ENCODE measurements around the gene PRKAB2.
"Not testable (repeated sequence)": the region's sequence is repeated elsewhere in the genome, so short reads cannot be mapped to it uniquely, and the experiment has no call there.

The PRKAB2 gene

GRCh38 chr1:147171399-147172167 is 687 bp downstream of the PRKAB2 start:
- DNase-seq: no peak

GRCh38 chr1:147169840-147170674 is 2.2 kb downstream of the PRKAB2 start:
- no peak for DNase-seq

- no peak for DNase-seq
These were observed 3.1 kb downstream of the PRKAB2 start for GRCh38 chr1:147169171-147169570.

- DNase-seq: no peak
These were observed 3.6 kb downstream of the PRKAB2 start for GRCh38 chr1:147168626-147169058.

- DNase-seq: no peak
These were observed 4.9 kb downstream of the PRKAB2 start for GRCh38 chr1:147167365-147167764.

- no peak for DNase-seq
These were observed 9.3 kb downstream of the PRKAB2 start for GRCh38 chr1:147163019-147163418.

GRCh38 chr1:147162093-147162492 is 10.2 kb downstream of the PRKAB2 start:
- no peak for DNase-seq

GRCh38 chr1:147157116-147157515 is 15.2 kb downstream of the PRKAB2 start:
- DNase-seq: not testable (repeated sequence)

GRCh38 chr1:147156642-147157041 is 15.6 kb downstream of the PRKAB2 start:
- no peak for DNase-seq

- no peak for DNase-seq
These were observed 19.5 kb downstream of the PRKAB2 start for GRCh38 chr1:147152772-147153171.

- DNase-seq: no peak
These were observed 21.0 kb downstream of the PRKAB2 start for GRCh38 chr1:147151244-147151643.

GRCh38 chr1:147142886-147143285 is 29.4 kb downstream of the PRKAB2 start:
- no peak for DNase-seq

- DNase-seq: not testable (repeated sequence)
These were observed 41.5 kb downstream of the PRKAB2 start for GRCh38 chr1:147130721-147131120.

- no peak for DNase-seq
These were observed 43.0 kb downstream of the PRKAB2 start for GRCh38 chr1:147129116-147129873.

GRCh38 chr1:147124266-147124665 is 48.0 kb downstream of the PRKAB2 start:
- no peak for DNase-seq

GRCh38 chr1:147117109-147117508 is 55.2 kb downstream of the PRKAB2 start:
- no peak for DNase-seq

GRCh38 chr1:147115496-147115895 is 56.8 kb downstream of the PRKAB2 start:
- no peak for DNase-seq

- not testable (repeated sequence) for DNase-seq
These were observed 57.2 kb downstream of the PRKAB2 start for GRCh38 chr1:147115079-147115478.

- not testable (repeated sequence) for DNase-seq
These were observed 57.9 kb downstream of the PRKAB2 start for GRCh38 chr1:147114353-147114752.

GRCh38 chr1:147111381-147112130 is 60.7 kb downstream of the PRKAB2 start:
- DNase-seq: no peak

- no peak for DNase-seq
These were observed 61.4 kb downstream of the PRKAB2 start for GRCh38 chr1:147110872-147111271.

GRCh38 chr1:147110434-147110833 is 61.8 kb downstream of the PRKAB2 start:
- DNase-seq: no peak
